Astrocyte (in vitro differentiated cells and primary cell): ENCODE measurements around the gene FAM53B.

Experiments
- CTCF ChIP-seq: IDR thresholded peaks from 2 replicates; pipeline ENCODE4 v1.5.1; 2011; ENCODE audit warnings: low read depth, mild to moderate bottlenecking, inconsistent platforms, low read length, moderate library complexity; ENCODE audit not compliant: insufficient read depth
- EZH2 ChIP-seq: IDR thresholded peaks from 2 replicates; pipeline ENCODE4 v1.6.1; 2012; ENCODE audit warnings: mild to moderate bottlenecking, low read length, inconsistent platforms; ENCODE audit not compliant: insufficient read depth

- no peak for TF ChIP-seq EZH2
- TF ChIP-seq CTCF: no peak
Observed at GRCh38 chr10:124628676-124629021, 115.5 kb downstream of the FAM53B start.
